GM23338 (cell line): ENCODE data around the gene NSMCE1. TPM values are rescaled to one million over a fixed set of nuclear protein-coding genes. Genes with fewer than 3 reads are reported as not detected.

Experiments
- ATAC-seq: fragments of 200-7000 bp; cut with Tn5 transposase; 3 replicates; pipeline ENCODE4 v1.9.1; 2020
- DNase-seq: peaks from one replicate; pipeline ENCODE4 v3.0.0-alpha.2; 2015; ENCODE audit warnings: low spot score
- H2AFZ ChIP-seq: fragments of 200-600 bp; sonication (generic); 2 replicates; pipeline ENCODE4 v1.8.0; 2016; ENCODE audit warnings: antibody characterized with exemption, mild to moderate bottlenecking, moderate library complexity
- H3F3A ChIP-seq: fragments of 200-600 bp; sonication (generic); replicated peaks from 2 replicates; pipeline ENCODE4 v1.8.0; 2017; ENCODE audit warnings: antibody characterized with exemption, mixed run types, low read depth
- H3K27ac ChIP-seq: fragments of 200-600 bp; sonication (generic); 2 replicates; pipeline ENCODE4 v1.6.1; 2016; ENCODE audit warnings: low read depth
- H3K27me3 ChIP-seq: fragments of 200-600 bp; sonication (generic); 2 replicates; pipeline ENCODE4 v1.8.0; 2016; ENCODE audit warnings: mild to moderate bottlenecking, mixed run types, moderate library complexity; ENCODE audit not compliant: insufficient read depth
- H3K36me3 ChIP-seq: fragments of 200-600 bp; sonication (generic); 2 replicates; pipeline ENCODE4 v1.8.0; 2016; ENCODE audit warnings: mild to moderate bottlenecking; ENCODE audit not compliant: insufficient read depth
- H3K4me1 ChIP-seq: fragments of 200-600 bp; sonication (generic); 2 replicates; pipeline ENCODE4 v1.8.0; 2016; ENCODE audit warnings: mild to moderate bottlenecking, moderate library complexity; ENCODE audit not compliant: insufficient read depth
- H3K4me2 ChIP-seq: fragments of 200-600 bp; sonication (generic); 2 replicates; pipeline ENCODE4 v1.7.1; 2017; ENCODE audit warnings: mixed run types
- H3K4me3 ChIP-seq: fragments of 200-600 bp; sonication (generic); 2 replicates; pipeline ENCODE4 v1.6.1; 2016; ENCODE audit warnings: mixed run types
- H3K79me2 ChIP-seq: fragments of 200-600 bp; sonication (generic); replicated peaks from 2 replicates; pipeline ENCODE4 v1.8.0; 2017; ENCODE audit warnings: mild to moderate bottlenecking; ENCODE audit not compliant: insufficient read depth
- H3K9me2 ChIP-seq: fragments of 200-600 bp; sonication (generic); 2 replicates; pipeline ENCODE4 v1.8.0; 2017; ENCODE audit not compliant: insufficient read depth
- H4K20me1 ChIP-seq: fragments of 200-600 bp; sonication (generic); replicated peaks from 2 replicates; pipeline ENCODE4 v1.8.0; 2017; ENCODE audit warnings: mild to moderate bottlenecking; ENCODE audit not compliant: insufficient read depth
- H3K27ac Mint-ChIP-seq: 2 replicates; pipeline ENCODE4 v1.8.0; 2020; ENCODE audit warnings: inconsistent platforms, mild to moderate bottlenecking, moderate library complexity, mixed read lengths
- H3K27me3 Mint-ChIP-seq: 3 replicates; pipeline ENCODE4 v1.8.0; 2022; ENCODE audit warnings: low read depth, mild to moderate bottlenecking, moderate library complexity, mixed read lengths, inconsistent platforms; ENCODE audit not compliant: insufficient read depth, poor library complexity
- H3K36me3 Mint-ChIP-seq: 3 replicates; pipeline ENCODE4 v1.8.0; 2021; ENCODE audit warnings: low read depth, mild to moderate bottlenecking, inconsistent platforms, moderate library complexity, mixed read lengths
- H3K4me1 Mint-ChIP-seq: 3 replicates; pipeline ENCODE4 v1.8.0; 2020; ENCODE audit warnings: mild to moderate bottlenecking, inconsistent platforms, mixed read lengths
- H3K4me3 Mint-ChIP-seq: 3 replicates; pipeline ENCODE4 v1.8.0; 2021; ENCODE audit warnings: moderate library complexity, mild to moderate bottlenecking, inconsistent platforms, mixed read lengths
- H3K9me3 Mint-ChIP-seq: 3 replicates; pipeline ENCODE4 v1.8.0; 2020; ENCODE audit warnings: moderate library complexity, mild to moderate bottlenecking, inconsistent platforms, mixed read lengths
- CREB1 ChIP-seq: fragments of 250-450 bp; sonication (Bioruptor Pico); IDR thresholded peaks from 2 replicates; pipeline ENCODE4 v1.5.0; 2020; ENCODE audit warnings: low read depth, mild to moderate bottlenecking, moderate library complexity
- CTCF ChIP-seq, 2 experiments: fragments of 200-600 bp in 1 of 2; sonication (generic) in 1 of 2; conservative IDR thresholded peaks; 2 replicates each; pipeline versions ENCODE4 v1.5.1 to v1.6.1; 2016 to 2017; ENCODE audit warnings: antibody characterized with exemption in 2 of 2, low read depth in 2 of 2, mild to moderate bottlenecking in 2 of 2, moderate library complexity in 1 of 2
- ETS1 ChIP-seq: IDR thresholded peaks from 2 replicates; pipeline ENCODE4 v1.6.1; 2016; ENCODE audit warnings: antibody characterized with exemption
- EZH2 ChIP-seq: fragments of 200-600 bp; sonication (generic); IDR thresholded peaks from one replicate; pipeline ENCODE4 v1.8.0; 2017; ENCODE audit warnings: antibody characterized with exemption, mild to moderate bottlenecking, low read depth; ENCODE audit not compliant: unreplicated experiment
- EZH2phosphoT487 ChIP-seq: fragments of 200-600 bp; sonication (generic); IDR thresholded peaks from one replicate; pipeline ENCODE4 v1.8.1; 2018; ENCODE audit warnings: antibody characterized with exemption; ENCODE audit not compliant: unreplicated experiment
- POLR2AphosphoS5 ChIP-seq: IDR thresholded peaks from 2 replicates; pipeline ENCODE4 v1.6.1; 2016; ENCODE audit warnings: antibody characterized with exemption, low read depth
- REST ChIP-seq: IDR thresholded peaks from one replicate; pipeline ENCODE4 v1.6.1; 2018; ENCODE audit warnings: antibody characterized with exemption; ENCODE audit not compliant: unreplicated experiment
- STAT1 ChIP-seq: IDR thresholded peaks from one replicate; pipeline ENCODE4 v1.6.1; 2016; ENCODE audit warnings: antibody characterized with exemption; ENCODE audit not compliant: unreplicated experiment
- ZNF114 ChIP-seq: fragments of 250-450 bp; sonication (Bioruptor Pico); IDR thresholded peaks from 2 replicates; pipeline ENCODE4 v1.5.0; 2020; ENCODE audit warnings: mild to moderate bottlenecking, moderate library complexity
- ZNF331 ChIP-seq: fragments of 250-450 bp; sonication (Bioruptor Pico); IDR thresholded peaks from 2 replicates; pipeline ENCODE4 v1.5.0; 2020; ENCODE audit warnings: low read depth, mild to moderate bottlenecking, moderate library complexity
- polyA plus RNA-seq: library from polyadenylated mRNA; unstranded; fragments of >200 nt; fragmentation: Nextera tagmentation; extraction: Ambion mirVana; gene quantifications from 2 replicates; pipeline ENCODE4 v1.2.1, GENCODE V29; 2016
- total RNA-seq: library from RNA; depleted of rRNA; stranded (reverse); fragments of >200 nt; shearing (Covaris generic); gene quantifications from 2 replicates; pipeline ENCODE4 v1.2.3, GENCODE V29; 2014

The NSMCE1 gene
- total and polyA plus RNA-seq, 2 experiments from 2014 or later = 30.6 to 50.8 TPM

GRCh38 chr16:27317320-27317719 lies 48.7 kb upstream of the NSMCE1 start:
- H4K20me1 ChIP-seq = no peaks in the 10 kb centered on the region; the same call in 1 of the 2 replicates
- no peak for TF ChIP-seq STAT1

GRCh38 chr16:27316038-27316680 lies 47.6 kb upstream of the NSMCE1 start:
- Histone ChIP-seq H3F3A (0 out of 2 replicates have a peak, but pooled peaks cover 2% of the 10 kb centered on the region), H3K4me3 (no peak overlapping the region), H4K20me1 (no peaks in the 10 kb centered on the region; the same call in 1 of the 2 replicates), H3K79me2 (peaks cover 35% of the 10 kb centered on the region), H3K4me2 (no peak overlapping the region), H3K9me2 (no peaks in the 10 kb centered on the region), H3K27ac (no peak overlapping the region), H3K27me3 (peaks cover 17% of the 10 kb centered on the region), H3K4me1 (peaks cover 24% of the 10 kb centered on the region), H3K36me3 (no peaks in the 10 kb centered on the region), H2AFZ (no peak overlapping the region)
- no peak overlapping the region for H3K27ac Mint-ChIP-seq
- peaks cover 48% of the 10 kb centered on the region for H3K4me1 Mint-ChIP-seq
- no peaks in the 10 kb centered on the region; the same call in 1 of the 3 replicates for H3K36me3 Mint-ChIP-seq
- H3K27me3 Mint-ChIP-seq = peaks cover 19% of the 10 kb centered on the region
- TF ChIP-seq ZNF331 = no peak
- TF ChIP-seq CREB1 (CRISPR knock-in tag) = no peak
- TF ChIP-seq POLR2AphosphoS5 = no peak
- TF ChIP-seq ZNF114 (CRISPR knock-in tag) = no peak
- no peak for TF ChIP-seq EZH2phosphoT487
- ATAC-seq (no peak), DNase-seq (no peak)
- no peaks in the 10 kb centered on the region; the same call in 2 of the 3 replicates for H3K9me3 Mint-ChIP-seq
- H3K4me3 Mint-ChIP-seq = peak overlapping the region; percentile 86; the same call in 1 of the 3 replicates

More at GRCh38 chr16:27317320-27317719, 48.7 kb upstream of the NSMCE1 start:
- Mint-ChIP-seq H3K27ac (no peak overlapping the region), H3K4me3 (no peak overlapping the region), H3K36me3 (no peaks in the 10 kb centered on the region; the same call in 1 of the 3 replicates), H3K9me3 (no peaks in the 10 kb centered on the region; the same call in 2 of the 3 replicates), H3K4me1 (peaks cover 48% of the 10 kb centered on the region), H3K27me3 (peaks cover 19% of the 10 kb centered on the region)
- no peak overlapping the region for H2AFZ ChIP-seq
- no peak overlapping the region for H3K27ac ChIP-seq
- no peaks in the 10 kb centered on the region for H3K36me3 ChIP-seq
- ATAC-seq = no peak
- 0 out of 2 replicates have a peak, but pooled peaks cover 2% of the 10 kb centered on the region for H3F3A ChIP-seq
- H3K4me1 ChIP-seq = peaks cover 24% of the 10 kb centered on the region
- no peak overlapping the region for H3K4me3 ChIP-seq
- H3K4me2 ChIP-seq = no peak overlapping the region; the same call in 1 of the 2 replicates
- peaks cover 17% of the 10 kb centered on the region for H3K27me3 ChIP-seq
- DNase-seq = no peak
- H3K9me2 ChIP-seq = no peaks in the 10 kb centered on the region
- H3K79me2 ChIP-seq = peaks cover 47% of the 10 kb centered on the region

- H3K36me3 Mint-ChIP-seq = no peaks in the 10 kb centered on the region; the same call in 1 of the 3 replicates
- H3K9me2 ChIP-seq = no peaks in the 10 kb centered on the region
- H3K9me3 Mint-ChIP-seq = no peaks in the 10 kb centered on the region; the same call in 2 of the 3 replicates
- no peak overlapping the region for H3K27ac ChIP-seq
- H3K27me3 Mint-ChIP-seq = peaks cover 19% of the 10 kb centered on the region
- no peaks in the 10 kb centered on the region for H3K36me3 ChIP-seq
- no peak overlapping the region for H3K4me3 ChIP-seq
- H3K4me1 Mint-ChIP-seq = peaks cover 48% of the 10 kb centered on the region
- H3F3A ChIP-seq = 0 out of 2 replicates have a peak, but pooled peaks cover 2% of the 10 kb centered on the region
- peak overlapping the region; percentile 86; the same call in 2 of the 3 replicates for H3K4me3 Mint-ChIP-seq
- no peak overlapping the region for H2AFZ ChIP-seq
- peaks cover 17% of the 10 kb centered on the region for H3K27me3 ChIP-seq
- H3K27ac Mint-ChIP-seq = no peak overlapping the region; the same call in 1 of the 2 replicates
- DNase-seq (peak; percentile 38), ATAC-seq (peak; percentile 25)
- H3K79me2 ChIP-seq = peaks cover 29% of the 10 kb centered on the region
- H4K20me1 ChIP-seq = no peaks in the 10 kb centered on the region; the same call in 1 of the 2 replicates
- H3K4me1 ChIP-seq = peaks cover 24% of the 10 kb centered on the region
- peak overlapping the region; percentile 62 for H3K4me2 ChIP-seq
- TF ChIP-seq REST (no peak), EZH2phosphoT487 (no peak), ZNF114 (CRISPR knock-in tag) (no peak), STAT1 (no peak), EZH2 (no peak), POLR2AphosphoS5 (no peak), ETS1 (no peak), CTCF (conservative IDR thresholded peaks at IDR 0.05; ENCODE audit: low read depth in 2 of 2) (no peak), ZNF331 (no peak)
Measured at GRCh38 chr16:27315333-27316037, 46.9 kb upstream of the NSMCE1 start.
